Measurements from ENCODE around the gene MGST2.

Gene MGST2

GRCh38 chr4:139670775-139671174 is 5.2 kb downstream of the MGST2 start:
- no peaks in the 10 kb centered on the region for H3K9me3 Mint-ChIP-seq
- H3K27ac Mint-ChIP-seq: no peak overlapping the region
- H3K36me3 Mint-ChIP-seq: no peaks in the 10 kb centered on the region
- DNase-seq (ENCODE audit: low spot score in 2 of 2) (no peak), ATAC-seq (ENCODE audit: low read depth) (no peak)
- no peak overlapping the region for H3K4me3 Mint-ChIP-seq
- peaks cover 3% of the 10 kb centered on the region for H3K27me3 Mint-ChIP-seq
- H3K4me1 Mint-ChIP-seq: peaks cover 14% of the 10 kb centered on the region

GRCh38 chr4:139672215-139672614 is 6.6 kb downstream of the MGST2 start:
- no peaks in the 10 kb centered on the region for H3K36me3 Mint-ChIP-seq
- no peak overlapping the region for H3K27ac Mint-ChIP-seq
- no peak for DNase-seq (ENCODE audit: low spot score in 2 of 2)
- H3K4me3 Mint-ChIP-seq: no peak overlapping the region
- H3K4me1 Mint-ChIP-seq: peaks cover 8% of the 10 kb centered on the region
- no peaks in the 10 kb centered on the region for H3K27me3 Mint-ChIP-seq
- no peak for ATAC-seq (ENCODE audit: low read depth)
- no peaks in the 10 kb centered on the region for H3K9me3 Mint-ChIP-seq

DNA sequence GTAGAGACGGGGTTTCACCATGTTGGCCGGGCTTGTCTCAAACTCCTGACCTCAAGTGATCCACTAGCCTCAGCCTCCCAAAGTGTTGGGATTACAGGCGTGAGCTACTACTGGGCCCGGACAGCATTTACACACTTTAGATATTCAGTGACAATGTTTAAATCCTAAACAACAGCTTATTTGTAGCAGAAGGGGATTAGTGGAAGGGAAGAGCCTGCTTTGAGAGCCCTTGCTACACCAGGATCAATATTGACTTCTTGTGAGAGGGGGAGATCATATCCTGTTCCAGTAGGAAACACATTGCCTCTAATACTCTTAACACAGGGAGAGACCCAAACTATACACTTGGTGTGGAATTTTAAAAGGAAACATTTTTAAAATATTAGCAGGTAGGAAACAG is 7.1 kb downstream of the MGST2 start:
- H3K4me3 Mint-ChIP-seq: no peak overlapping the region
- no peak overlapping the region for H3K27ac Mint-ChIP-seq
- peaks cover 8% of the 10 kb centered on the region for H3K4me1 Mint-ChIP-seq

DNA sequence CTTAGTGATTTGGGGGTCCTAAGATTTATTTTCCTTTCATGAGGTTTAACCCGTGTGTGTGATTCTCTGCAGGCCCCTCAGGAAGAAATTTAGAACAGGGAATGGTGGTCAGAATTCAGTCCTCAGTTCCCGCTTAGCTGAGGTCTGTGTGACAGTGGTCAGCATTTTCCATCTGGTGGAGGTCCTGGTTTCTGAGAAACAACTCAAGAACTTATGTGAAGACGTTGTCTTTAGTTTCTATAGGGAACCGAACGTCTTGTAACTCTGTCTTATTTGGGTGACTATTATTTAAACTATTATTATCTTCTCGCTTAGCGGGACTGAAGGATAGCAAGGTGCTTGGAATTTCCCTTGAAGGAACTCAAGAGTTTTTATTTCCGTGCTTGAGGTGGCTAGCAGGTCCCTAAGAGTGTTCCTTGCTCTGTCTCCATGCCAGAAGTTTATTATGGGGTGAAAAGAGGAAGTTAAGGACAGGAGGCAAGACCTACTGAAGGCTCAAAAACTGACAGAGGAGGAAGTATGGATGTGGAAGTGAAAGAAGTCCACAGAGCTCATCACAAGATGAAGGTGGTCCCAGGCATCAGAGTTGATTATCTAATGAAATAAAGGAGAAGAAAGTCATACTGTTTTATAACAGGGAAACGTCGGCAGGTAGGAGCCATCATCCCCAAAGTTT is 9.4 kb downstream of the MGST2 start:
- ATAC-seq (ENCODE audit: low read depth) (peak; percentile 99), DNase-seq (ENCODE audit: low spot score in 2 of 2) (peak in 1 of 2 donors; percentile 33)
- Mint-ChIP-seq H3K27ac (peak overlapping the region; percentile 7), H3K27me3 (no peaks in the 10 kb centered on the region), H3K9me3 (peaks cover 1% of the 10 kb centered on the region), H3K4me3 (peak overlapping the region; percentile 12), H3K4me1 (peaks cover 8% of the 10 kb centered on the region), H3K36me3 (no peaks in the 10 kb centered on the region)

More for the DNA sequence above, 7.1 kb downstream of the MGST2 start:
- H3K9me3 Mint-ChIP-seq: no peaks in the 10 kb centered on the region
- no peak for DNase-seq (ENCODE audit: low spot score in 2 of 2)
- H3K27me3 Mint-ChIP-seq: no peaks in the 10 kb centered on the region
- no peak for ATAC-seq (ENCODE audit: low read depth)
- no peaks in the 10 kb centered on the region for H3K36me3 Mint-ChIP-seq

DNA sequence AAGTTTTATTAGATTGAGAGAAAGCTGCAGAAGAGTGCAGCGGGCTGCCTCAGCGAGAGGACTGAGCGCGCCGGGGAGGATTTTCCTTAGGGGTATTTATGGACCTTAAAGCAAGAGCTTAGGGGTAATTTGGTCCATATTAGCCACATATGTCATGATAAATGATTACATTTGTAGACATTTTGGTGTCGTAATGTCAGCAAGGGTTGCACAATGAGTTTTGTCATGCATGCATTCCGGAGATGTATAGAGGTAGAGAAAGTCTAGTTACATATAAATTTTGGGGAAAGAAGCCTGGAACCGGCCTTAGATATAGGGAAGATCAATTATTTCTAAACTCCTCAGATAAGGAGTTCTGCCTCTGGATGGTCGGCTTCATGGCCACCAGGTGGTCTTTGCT is 10.0 kb downstream of the MGST2 start:
- Mint-ChIP-seq H3K27me3 (no peaks in the 10 kb centered on the region), H3K4me3 (no peak overlapping the region), H3K27ac (peak overlapping the region; percentile 7), H3K36me3 (no peaks in the 10 kb centered on the region), H3K4me1 (peaks cover 8% of the 10 kb centered on the region), H3K9me3 (peaks cover 1% of the 10 kb centered on the region)
- ATAC-seq (ENCODE audit: low read depth) (no peak), DNase-seq (ENCODE audit: low spot score in 2 of 2) (no peak)

DNA sequence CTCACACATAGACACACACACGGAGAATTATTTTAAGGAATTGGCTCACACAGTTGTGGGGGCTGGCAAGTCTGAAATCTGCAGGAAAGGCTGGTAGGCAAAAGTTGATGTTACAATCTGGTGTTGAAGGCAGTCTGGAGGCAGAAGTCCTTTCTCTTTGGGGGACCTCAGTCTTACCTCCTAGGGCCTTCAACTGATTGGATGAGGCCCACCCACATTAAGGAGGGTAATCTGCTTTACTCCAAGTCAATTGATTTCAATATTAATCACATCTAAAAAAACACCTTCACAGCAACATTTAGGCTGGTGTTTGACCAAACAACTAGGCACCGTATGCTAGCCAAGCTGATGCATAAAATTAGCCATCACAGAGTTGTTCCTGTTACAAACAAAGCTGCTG is 10.7 kb downstream of the MGST2 start:
- Mint-ChIP-seq H3K27ac (no peak overlapping the region), H3K9me3 (peaks cover 1% of the 10 kb centered on the region), H3K27me3 (no peaks in the 10 kb centered on the region), H3K4me1 (peaks cover 8% of the 10 kb centered on the region), H3K36me3 (no peaks in the 10 kb centered on the region), H3K4me3 (no peak overlapping the region)
- DNase-seq (ENCODE audit: low spot score in 2 of 2) (no peak), ATAC-seq (ENCODE audit: low read depth) (no peak)

GRCh38 chr4:139676913-139677585 is 11.4 kb downstream of the MGST2 start:
- Mint-ChIP-seq H3K27me3 (no peaks in the 10 kb centered on the region), H3K9me3 (peaks cover 1% of the 10 kb centered on the region), H3K27ac (no peak overlapping the region), H3K4me1 (peaks cover 8% of the 10 kb centered on the region), H3K4me3 (no peak overlapping the region), H3K36me3 (no peaks in the 10 kb centered on the region)
- no peak for ATAC-seq (ENCODE audit: low read depth)
- DNase-seq (ENCODE audit: low spot score in 2 of 2): no peak

GRCh38 chr4:139682309-139682708 is 16.7 kb downstream of the MGST2 start:
- H3K27ac Mint-ChIP-seq: no peak overlapping the region

GRCh38 chr4:139682741-139683151 is 17.1 kb downstream of the MGST2 start:
- ATAC-seq (ENCODE audit: low read depth) (no peak), DNase-seq (ENCODE audit: low spot score in 2 of 2) (no peak)
- Mint-ChIP-seq H3K27me3 (peaks cover 5% of the 10 kb centered on the region), H3K4me1 (no peaks in the 10 kb centered on the region), H3K27ac (no peak overlapping the region), H3K9me3 (peaks cover 1% of the 10 kb centered on the region), H3K36me3 (no peaks in the 10 kb centered on the region), H3K4me3 (no peak overlapping the region)

More at GRCh38 chr4:139682309-139682708, 16.7 kb downstream of the MGST2 start:
- no peak for ATAC-seq (ENCODE audit: low read depth)
- no peaks in the 10 kb centered on the region for H3K36me3 Mint-ChIP-seq
- H3K4me1 Mint-ChIP-seq: no peaks in the 10 kb centered on the region
- peaks cover 5% of the 10 kb centered on the region for H3K27me3 Mint-ChIP-seq
- DNase-seq (ENCODE audit: low spot score in 2 of 2): no peak
- no peak overlapping the region for H3K4me3 Mint-ChIP-seq
- H3K9me3 Mint-ChIP-seq: peaks cover 1% of the 10 kb centered on the region

DNA sequence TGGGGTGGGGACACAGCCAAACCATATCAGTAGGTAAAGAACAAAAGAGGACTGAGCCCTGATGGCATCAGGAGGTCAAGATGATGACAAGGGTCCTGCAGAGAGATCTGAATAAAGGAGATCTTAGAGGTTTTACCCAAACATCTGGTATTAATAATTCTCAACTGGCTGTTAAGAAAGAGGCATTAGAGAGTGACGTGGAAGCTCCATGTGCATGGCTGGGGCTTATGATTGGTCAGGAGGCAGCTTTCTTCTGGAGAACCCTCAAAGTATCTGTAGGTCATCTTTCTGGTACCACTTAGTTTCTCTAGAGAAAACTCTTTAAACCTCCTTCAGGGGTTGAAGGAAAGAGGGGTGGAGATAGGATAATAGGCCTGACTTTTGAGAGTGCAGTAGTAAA is 18.7 kb downstream of the MGST2 start:
- DNase-seq (ENCODE audit: low spot score in 2 of 2): no peak
- no peak overlapping the region for H3K4me3 Mint-ChIP-seq
- peaks cover 5% of the 10 kb centered on the region for H3K27me3 Mint-ChIP-seq
- no peaks in the 10 kb centered on the region for H3K4me1 Mint-ChIP-seq
- no peak for ATAC-seq (ENCODE audit: low read depth)
- no peak overlapping the region for H3K27ac Mint-ChIP-seq
- H3K36me3 Mint-ChIP-seq: no peaks in the 10 kb centered on the region
- no peaks in the 10 kb centered on the region for H3K9me3 Mint-ChIP-seq

- Mint-ChIP-seq H3K9me3 (no peaks in the 10 kb centered on the region), H3K27ac (no peak overlapping the region), H3K4me1 (no peaks in the 10 kb centered on the region), H3K27me3 (peaks cover 5% of the 10 kb centered on the region), H3K36me3 (no peaks in the 10 kb centered on the region), H3K4me3 (no peak overlapping the region)
- no peak for DNase-seq (ENCODE audit: low spot score in 2 of 2)
- no peak for ATAC-seq (ENCODE audit: low read depth)
Measured at GRCh38 chr4:139685180-139685579, 19.6 kb downstream of the MGST2 start.

DNA sequence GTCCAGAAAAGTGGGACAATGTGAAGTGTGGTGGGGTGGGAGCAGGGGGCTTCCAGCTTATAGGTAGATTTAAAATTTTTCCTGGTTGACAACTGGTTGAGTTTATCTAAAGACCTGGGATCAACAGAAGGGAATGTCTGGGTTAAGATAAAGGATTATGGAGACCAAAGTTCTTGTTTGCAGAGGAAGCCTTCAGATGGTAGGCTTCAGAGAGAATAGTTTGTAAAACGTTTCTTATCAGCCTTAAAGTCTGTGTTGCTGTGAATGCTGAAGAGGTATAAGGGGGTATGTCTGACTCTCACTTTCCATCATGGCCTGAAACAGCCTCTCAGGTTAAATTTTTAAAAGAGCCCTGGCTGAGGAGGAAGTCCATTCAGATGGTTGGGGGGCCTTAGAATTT is 20.5 kb downstream of the MGST2 start:
- Mint-ChIP-seq H3K27ac (no peak overlapping the region), H3K27me3 (peaks cover 5% of the 10 kb centered on the region), H3K4me3 (no peak overlapping the region), H3K36me3 (no peaks in the 10 kb centered on the region), H3K9me3 (no peaks in the 10 kb centered on the region), H3K4me1 (no peaks in the 10 kb centered on the region)
- DNase-seq (ENCODE audit: low spot score in 2 of 2) (no peak), ATAC-seq (ENCODE audit: low read depth) (no peak)

GRCh38 chr4:139686988-139687387 is 21.4 kb downstream of the MGST2 start:
- Mint-ChIP-seq H3K4me3 (no peak overlapping the region), H3K4me1 (no peaks in the 10 kb centered on the region), H3K27me3 (peaks cover 6% of the 10 kb centered on the region), H3K27ac (no peak overlapping the region), H3K36me3 (no peaks in the 10 kb centered on the region), H3K9me3 (no peaks in the 10 kb centered on the region)
- DNase-seq (ENCODE audit: low spot score in 2 of 2) (no peak), ATAC-seq (ENCODE audit: low read depth) (no peak)

DNA sequence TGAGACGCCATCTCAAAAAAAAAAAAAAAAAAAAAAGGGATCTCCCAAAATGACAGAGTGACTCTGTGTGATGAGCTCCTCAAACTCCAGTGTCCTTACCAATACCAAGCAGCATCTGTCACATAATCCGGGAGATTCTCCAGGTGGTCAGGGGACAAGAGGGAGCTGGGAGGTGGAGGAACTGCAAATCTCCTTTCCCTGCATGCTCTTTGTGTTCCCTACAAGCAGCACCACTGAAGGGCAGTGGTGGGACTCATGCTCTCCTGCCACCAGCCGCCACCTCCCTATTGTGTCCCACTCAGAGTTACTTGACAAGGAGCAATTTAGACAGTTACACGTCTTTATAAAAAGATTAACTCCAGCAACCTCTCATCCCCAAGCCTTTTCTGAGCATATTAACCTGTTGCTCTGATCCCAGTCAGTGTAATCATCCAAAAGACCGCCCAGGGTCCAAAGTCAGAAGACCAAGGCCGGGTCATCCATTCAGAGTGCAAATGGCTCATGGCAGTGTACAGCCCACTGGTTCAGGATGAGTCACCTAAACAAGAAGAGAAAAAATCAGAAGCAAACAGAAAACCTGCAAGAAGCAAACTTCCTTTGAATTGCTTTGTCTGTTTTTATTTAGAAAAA is 23.6 kb downstream of the MGST2 start:
- no peak overlapping the region for H3K4me3 Mint-ChIP-seq
- no peaks in the 10 kb centered on the region for H3K9me3 Mint-ChIP-seq
- H3K27ac Mint-ChIP-seq: no peak overlapping the region
- H3K27me3 Mint-ChIP-seq: peaks cover 5% of the 10 kb centered on the region
- no peak for ATAC-seq (ENCODE audit: low read depth)
- no peak for DNase-seq (ENCODE audit: low spot score in 2 of 2)
- no peaks in the 10 kb centered on the region for H3K36me3 Mint-ChIP-seq
- H3K4me1 Mint-ChIP-seq: no peaks in the 10 kb centered on the region

Measured in memory B cell (primary cell).